Thoracic aorta endothelial cell (primary cell): Measurements from ENCODE around the gene PDX1. TPM values are rescaled to one million over a fixed set of nuclear protein-coding genes. Genes with fewer than 3 reads are reported as not detected.

Experiments used
- small RNA-seq: library from RNA; depleted of rRNA; stranded (forward); fragments of <200 nt; gene quantifications from one replicate; pipeline ENCODE3, GENCODE V24; 2012
- total RNA-seq: library from RNA; depleted of rRNA; stranded (reverse); fragments of >200 nt; gene quantifications from 2 replicates; pipeline ENCODE4 v1.2.3, GENCODE V29; 2012

Gene PDX1
- total RNA-seq, result not detected in 2 replicates

DNA sequence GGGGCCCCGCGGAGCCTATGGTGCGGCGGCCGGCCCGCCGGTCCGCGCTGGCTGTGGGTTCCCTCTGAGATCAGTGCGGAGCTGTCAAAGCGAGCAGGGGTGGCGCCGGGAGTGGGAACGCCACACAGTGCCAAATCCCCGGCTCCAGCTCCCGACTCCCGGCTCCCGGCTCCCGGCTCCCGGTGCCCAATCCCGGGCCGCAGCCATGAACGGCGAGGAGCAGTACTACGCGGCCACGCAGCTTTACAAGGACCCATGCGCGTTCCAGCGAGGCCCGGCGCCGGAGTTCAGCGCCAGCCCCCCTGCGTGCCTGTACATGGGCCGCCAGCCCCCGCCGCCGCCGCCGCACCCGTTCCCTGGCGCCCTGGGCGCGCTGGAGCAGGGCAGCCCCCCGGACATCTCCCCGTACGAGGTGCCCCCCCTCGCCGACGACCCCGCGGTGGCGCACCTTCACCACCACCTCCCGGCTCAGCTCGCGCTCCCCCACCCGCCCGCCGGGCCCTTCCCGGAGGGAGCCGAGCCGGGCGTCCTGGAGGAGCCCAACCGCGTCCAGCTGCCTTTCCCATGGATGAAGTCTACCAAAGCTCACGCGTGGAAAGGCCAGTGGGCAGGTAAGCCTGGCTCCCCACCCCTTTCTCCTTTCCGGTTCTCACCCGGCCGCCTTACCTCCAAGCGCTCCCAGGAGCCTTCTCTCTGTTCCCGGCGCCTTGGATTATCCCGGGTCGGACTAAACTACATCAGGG is at the start of gene PDX1:
Gene PDX1, plus strand, starts transcription at position 67 of the 743 bp plus-strand sequence. Its CDS starts 139 bp downstream, at position 206.

DNA sequence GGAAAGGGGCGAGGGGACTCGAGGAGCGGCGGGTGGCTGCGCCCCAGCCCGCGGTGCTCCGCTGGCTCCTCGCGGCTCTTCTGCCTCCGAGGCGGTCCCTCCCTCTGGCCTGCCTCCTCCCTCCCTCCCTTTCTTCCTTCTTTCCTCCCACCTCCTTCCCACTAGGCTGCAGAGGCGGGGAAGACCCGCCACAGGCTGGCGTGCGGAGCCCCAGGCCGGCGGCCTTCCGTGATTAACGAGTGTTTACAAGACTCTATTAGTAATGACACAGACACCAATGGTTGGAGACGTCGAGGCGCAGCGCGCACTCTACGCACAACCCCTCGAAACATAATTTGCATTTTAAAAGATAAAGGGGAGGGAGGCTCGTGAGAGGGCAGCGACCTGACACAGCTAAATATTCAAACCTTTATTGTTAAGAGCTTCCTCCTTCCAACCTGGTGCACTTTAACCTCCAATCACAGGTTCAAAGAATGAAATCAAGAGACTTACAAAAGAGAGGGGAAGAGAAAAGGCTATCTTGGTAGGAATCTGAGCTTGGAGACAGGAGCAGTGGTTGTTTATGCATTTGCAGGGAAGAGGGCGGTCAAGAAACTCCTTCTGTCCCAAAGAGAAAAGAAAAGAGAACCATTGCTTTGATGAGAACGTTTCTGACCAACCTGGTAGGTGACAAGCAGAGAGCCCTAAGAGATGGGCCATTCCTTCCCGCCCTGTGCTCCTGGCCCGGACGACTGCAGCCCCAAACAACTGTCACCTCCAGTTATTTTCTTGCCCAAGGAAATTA is 49.5 kb downstream of the PDX1 start, which contains the start of gene CDX2:
Gene CDX2, minus strand, starts transcription at position 234 of the 784 bp plus-strand sequence. CDS start 309 bp downstream, outside the sequence.

Small RNA genes lying within 50 kb of the gene (small RNA-seq; reads per million reads assigned to genes)
- gene ATP5F1EP2, result 0.28 reads per million

Other genes starting within 250 kb of the PDX1 start
- not detected in 2 replicates for gene GSX1, start 127.5 kb upstream of the PDX1 start, total RNA-seq
- gene CDX2, start 49.3 kb downstream of the PDX1 start, total RNA-seq, result not detected in 2 replicates
- gene URAD, start 68.7 kb downstream of the PDX1 start, total RNA-seq, result not detected in 2 replicates
- gene FLT3, start 180.6 kb downstream of the PDX1 start, total RNA-seq, result not detected in 2 replicates
- 33.5 and 42.4 TPM in 2 replicates for gene PAN3, start 218.5 kb downstream of the PDX1 start, total RNA-seq